AG08396 (cell line): Measurements from ENCODE around the gene MYPOP.

Experiments
- DNase-seq: peaks from one replicate; pipeline ENCODE4 v3.0.0; 2012; ENCODE audit warnings: low spot score, mixed read lengths

MYPOP gene, protein sequence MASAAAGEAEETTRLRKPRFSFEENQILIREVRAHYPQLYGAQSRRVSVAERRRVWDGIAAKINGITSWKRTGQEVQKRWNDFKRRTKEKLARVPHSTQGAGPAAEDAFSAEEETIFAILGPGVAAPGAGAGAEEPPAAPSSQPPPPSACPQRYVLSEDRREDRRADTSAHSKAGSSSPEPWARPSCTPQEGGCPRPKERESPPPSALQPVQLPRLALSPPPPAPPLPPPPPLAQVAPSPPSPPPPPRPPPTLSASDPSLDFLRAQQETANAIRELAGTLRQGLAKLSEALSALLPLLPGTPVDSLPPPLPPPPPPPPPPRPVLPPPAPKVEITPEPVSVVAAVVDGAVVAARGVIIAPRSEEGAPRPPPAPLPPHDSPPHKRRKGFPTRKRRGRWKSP

GRCh38 chr19:45901912-45902650 is at the start of gene MYPOP:
TSS of gene MYPOP (minus strand) at chr19:45902613. CDS start at chr19:45901773, 840 bp downstream.
- no peak for DNase-seq

GRCh38 chr19:45947926-45948325 is 45.5 kb upstream of the MYPOP start:
- peak; percentile 42 for DNase-seq

- no peak for DNase-seq
Measured at GRCh38 chr19:45940515-45940805, 38.0 kb upstream of the MYPOP start.

DNA sequence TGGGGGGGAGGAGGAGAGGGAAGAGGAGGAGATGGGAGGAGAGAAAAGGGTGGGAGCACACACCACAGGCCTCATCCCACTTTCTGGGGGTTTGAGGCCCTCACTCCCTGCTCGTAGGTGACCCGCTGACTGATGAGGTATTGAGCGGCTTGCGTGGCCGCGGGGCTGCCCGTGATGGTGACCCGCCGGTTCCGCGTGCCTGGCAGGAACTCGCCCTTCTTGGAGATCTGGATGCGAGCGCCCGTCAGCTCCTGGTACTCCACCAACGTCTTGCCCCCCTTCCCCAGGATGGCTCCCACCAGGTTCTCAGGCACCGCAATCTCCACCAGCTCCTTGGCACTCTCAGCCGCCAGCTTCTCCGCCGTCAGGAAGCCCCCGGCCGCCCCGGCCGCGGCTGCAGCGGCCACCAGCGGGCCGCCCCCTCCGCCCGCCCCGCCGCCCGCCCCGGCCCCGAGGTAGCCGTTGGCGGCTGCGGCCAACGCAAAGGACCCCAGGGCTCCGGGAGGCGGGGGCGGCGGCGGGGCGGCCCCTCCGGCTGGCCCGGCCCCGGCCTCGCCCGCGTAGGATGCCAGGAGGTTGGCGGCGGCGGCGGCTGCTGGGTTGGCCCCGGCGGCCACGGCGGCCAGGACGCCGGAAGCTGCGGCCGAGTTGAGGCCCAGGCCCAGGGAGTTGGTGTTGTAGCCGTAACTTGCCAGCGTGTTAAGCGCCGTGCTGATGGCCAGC is 37.5 kb upstream of the MYPOP start:
- no peak for DNase-seq

GRCh38 chr19:45938733-45939319 is 36.4 kb upstream of the MYPOP start:
- no peak for DNase-seq

DNA sequence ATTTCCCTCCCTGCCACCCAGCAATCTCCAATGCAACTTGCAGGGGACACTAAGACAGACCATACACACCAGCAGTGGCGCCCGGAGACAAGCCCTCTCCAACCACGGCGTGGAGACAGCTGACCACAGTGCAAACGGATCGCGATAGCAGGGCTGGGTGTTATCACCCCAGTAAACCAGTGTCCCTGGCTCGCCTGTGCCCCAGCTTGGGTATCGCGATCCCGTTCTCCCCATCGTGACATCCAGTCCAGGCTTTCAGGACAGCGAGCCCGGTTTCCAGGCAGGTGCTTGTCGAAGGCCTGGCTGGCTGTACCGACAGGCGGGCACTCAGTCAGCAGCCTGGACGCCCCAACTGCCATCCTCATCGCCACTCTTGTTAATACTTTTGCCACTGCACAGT is 32.9 kb upstream of the MYPOP start:
- DNase-seq = no peak

GRCh38 chr19:45934551-45935230 is 32.3 kb upstream of the MYPOP start:
- no peak for DNase-seq

GRCh38 chr19:45933759-45934158 is 31.3 kb upstream of the MYPOP start:
- DNase-seq = no peak

DNA sequence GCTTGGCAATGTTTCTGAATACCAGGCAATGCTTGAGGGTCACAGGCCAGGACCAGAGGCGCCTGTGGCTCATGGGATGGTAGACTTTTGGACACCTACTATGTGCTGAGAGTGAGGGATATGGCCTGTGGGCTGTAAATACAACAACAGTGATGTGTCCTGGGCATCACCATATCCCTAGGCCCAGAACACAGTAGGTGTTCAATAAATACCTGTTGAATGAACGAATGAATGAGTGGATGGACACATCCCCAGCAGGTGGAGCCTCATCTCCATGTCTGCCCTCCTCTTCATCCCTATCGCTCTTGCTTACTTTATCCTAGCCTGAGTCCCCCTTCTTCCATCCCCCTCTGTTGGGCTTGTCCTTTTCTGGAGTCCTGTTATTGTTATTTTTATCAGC is 28.6 kb upstream of the MYPOP start:
- DNase-seq = no peak

DNA sequence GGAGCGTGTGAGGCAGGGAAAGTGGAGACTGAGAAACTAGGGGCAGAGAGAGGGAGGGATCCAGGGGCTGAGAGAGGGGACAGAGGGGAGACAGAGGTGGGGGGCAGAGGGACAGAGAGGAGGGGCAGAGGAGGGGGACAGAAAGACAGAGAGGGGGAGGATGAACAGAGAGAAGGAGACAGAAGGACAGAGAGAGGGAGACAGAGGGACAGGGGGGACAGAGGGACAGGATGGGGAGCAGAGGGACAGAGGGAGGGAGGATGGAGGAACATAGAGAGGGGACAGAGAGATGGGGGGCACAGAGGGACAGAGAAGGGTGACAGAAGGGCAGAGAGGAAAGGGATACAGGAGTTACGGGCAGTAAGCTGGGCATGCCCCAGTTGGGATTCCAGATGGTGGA is 26.8 kb upstream of the MYPOP start:
- no peak for DNase-seq

DNA sequence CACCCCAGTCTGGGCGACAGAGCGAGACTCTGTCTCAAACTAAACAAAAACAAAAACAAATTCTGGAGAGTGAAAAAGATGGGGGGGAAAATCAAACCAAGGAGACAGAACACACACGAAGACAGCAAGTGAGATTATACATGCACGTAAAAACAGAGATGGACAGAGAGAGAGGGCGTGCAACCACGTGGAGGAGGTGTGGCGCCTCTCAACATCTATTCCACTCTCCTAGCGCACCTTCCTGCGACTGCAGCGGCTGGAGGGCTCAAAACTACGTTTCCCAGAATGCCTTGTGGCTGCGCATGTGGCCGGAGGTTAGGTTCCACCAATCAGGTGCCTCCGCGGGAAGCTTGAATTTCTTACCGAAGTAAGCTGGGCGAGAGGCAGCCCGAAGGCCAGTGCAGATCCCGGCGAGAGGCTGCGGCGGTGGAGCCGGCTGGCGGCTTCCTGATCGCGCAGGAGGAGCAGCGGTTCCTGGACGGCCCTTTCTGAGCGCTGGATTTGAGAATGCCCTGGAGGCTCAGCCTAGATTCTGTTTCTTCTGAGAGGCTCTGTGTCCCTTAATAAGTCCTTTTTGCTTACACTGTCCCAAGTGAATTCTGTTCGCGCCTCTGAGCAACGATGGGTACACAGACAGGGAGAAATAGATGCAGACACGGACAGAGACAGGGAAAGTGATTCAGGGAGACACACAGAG is 25.3 kb upstream of the MYPOP start:
- DNase-seq = peak; percentile 99

- no peak for DNase-seq
Measured at GRCh38 chr19:45924891-45925447, 22.6 kb upstream of the MYPOP start.

GRCh38 chr19:45922281-45922680 is 19.9 kb upstream of the MYPOP start:
- no peak for DNase-seq

DNA sequence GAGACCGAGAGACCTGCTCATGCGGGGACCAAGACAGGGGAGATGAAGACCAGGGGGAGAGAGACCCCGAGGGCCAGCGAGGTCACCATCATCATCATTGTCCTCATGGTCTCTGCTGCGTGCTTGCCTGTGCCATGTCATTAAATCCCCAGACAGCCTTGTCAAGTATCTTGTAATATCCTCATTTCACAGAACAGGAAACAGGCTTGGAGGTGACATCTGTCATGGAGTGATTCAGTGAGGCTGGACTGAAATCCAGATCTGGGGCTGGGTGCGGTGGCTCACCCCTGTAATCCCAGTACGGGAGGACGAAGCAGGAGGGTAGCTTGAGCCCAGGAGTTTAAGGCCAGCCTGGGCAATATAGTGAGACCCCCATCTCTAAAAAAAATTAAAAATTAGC is 18.0 kb upstream of the MYPOP start:
- no peak for DNase-seq

DNA sequence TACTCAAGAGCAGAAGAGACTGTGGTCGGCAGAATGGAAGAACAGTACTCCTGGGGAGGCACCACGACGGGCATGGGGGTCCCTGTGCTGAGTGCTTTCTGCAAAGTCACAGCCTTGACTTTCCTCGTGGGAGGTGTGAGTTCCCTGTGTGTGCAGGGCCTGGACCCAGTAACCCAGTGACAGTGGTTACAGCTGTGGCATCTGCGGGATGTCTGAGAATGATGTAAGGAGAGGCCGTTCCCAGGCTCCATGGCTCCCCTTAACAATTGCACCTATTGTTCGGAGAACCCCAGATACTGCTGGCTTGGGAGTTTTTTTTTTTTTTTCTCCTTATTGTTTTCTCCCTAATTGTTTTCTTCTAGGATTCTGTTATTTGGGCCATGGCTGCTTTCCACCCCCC is 17.3 kb upstream of the MYPOP start:
- no peak for DNase-seq

DNA sequence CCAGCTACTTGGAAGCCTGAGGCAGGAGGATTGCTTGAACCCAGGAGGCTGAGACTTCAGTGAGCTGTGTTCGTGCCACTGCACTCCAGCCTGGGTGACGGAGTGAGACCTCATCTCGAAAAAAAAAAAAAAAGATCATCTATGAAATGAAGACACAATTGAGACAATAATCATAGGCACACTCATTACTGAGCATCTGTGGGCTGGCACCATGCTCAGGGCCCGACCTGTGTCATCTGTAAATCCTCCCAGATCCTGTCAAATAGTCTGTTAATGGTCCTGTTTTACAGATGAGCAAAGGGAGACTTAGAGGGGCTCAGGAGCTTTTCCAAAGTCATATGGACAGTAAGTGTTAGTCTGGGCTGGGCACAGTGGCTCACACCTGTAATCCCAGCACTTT is 16.3 kb upstream of the MYPOP start:
- DNase-seq = no peak

- DNase-seq = no peak
Measured at GRCh38 chr19:45917421-45918091, 15.1 kb upstream of the MYPOP start.

GRCh38 chr19:45913874-45914830 is 11.7 kb upstream of the MYPOP start, which contains the start of gene NANOS2:
TSS of gene NANOS2 (minus strand) at chr19:45914778. CDS start at chr19:45914693, 85 bp downstream.
- no peak for DNase-seq

GRCh38 chr19:45911291-45911690 is 8.9 kb upstream of the MYPOP start:
- no peak for DNase-seq
